ENCODE results near the gene NPM3. TPM values are rescaled to one million over a fixed set of nuclear protein-coding genes. Genes with fewer than 3 reads are reported as not detected.

The NPM3 gene
- polyA plus RNA-seq, 4 donors: 52.6 to 77.4 (median 61.7) TPM

DNA sequence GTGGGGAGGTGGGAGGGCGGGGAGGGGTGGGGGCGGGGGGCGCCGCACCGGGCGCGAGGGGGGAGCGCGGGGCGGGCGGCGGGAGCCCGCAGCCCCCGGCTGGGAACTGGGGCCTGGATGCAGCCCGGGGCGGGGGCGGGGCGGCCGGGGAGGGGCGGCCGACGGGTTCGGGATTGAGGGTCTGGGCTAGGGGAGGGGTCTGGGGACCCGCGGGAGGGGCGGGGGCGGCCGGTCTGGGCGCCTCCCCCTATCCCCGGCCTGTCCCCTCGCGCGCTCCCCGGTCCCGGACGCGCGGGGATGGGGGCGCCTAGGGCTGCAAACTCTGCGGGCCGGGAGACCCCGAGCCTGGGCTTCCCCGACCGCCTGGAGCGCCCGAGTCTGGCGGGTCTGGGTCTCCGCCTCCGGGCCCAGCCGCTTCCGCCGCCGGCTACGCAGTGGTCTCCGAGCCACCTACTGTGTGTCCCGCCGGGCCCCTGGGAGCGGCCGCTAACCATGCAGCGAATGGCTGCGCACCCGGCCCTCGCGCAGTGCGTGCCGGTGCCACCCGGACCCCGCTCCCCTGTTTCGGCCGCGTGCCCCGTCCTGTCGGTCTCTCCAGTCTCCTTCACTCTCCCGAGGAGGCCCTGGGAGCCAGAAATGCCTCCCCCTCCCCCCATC is 7.0 kb downstream of the NPM3 start:
- no peak for DNase-seq (ENCODE audit: low read depth in 4 of 4, low spot score in 2 of 4)

DNA sequence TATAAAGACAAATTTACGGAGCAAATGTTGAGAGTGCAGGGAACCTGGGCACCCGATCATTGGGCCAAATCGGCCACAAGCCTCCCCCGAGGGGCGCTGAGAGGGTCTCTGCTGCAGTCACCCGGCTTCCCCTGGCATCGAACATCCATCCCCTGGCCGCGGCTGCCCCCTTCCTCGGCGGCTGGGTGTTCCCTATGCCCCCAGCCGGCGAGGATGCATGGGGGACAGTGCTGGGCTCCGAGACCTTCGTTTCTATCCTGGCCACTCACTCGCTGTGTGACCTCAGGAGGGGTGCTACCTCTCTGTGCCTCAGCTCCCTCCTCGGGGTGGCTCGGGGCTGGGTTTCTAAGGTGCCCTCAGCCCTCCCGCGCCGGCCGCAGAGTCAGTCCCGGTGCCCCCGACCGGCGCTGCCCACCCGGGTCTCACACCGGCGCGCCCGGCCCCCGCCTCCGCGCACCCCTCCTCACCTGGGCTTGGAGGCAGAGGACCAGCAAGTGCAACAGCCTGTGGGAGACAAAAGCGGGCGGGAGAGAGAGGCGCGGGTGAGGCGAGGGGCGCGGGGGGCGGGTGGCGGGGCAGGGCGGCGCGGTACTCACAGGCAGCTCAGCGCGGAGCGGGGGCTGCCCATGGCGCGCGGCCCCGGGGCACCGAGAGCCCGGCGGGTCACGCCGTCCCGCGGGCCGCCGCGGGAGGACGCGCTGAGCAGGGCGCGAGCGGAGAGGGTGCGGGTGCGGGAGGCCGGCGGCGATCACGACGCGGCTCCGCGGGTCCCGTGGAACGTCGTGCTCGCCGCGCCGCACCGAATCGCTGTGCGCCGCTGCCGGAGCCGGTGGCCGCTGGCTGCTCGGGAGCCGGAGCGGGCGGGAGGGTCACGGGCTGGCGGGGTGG is 7.7 kb downstream of the NPM3 start, which contains the start of gene FGF8:
Gene FGF8, minus strand, starts transcription at position 842 of the 888 bp plus-strand sequence. Its CDS starts 214 bp downstream, at position 628.
- no peak for DNase-seq (ENCODE audit: low read depth in 4 of 4, low spot score in 2 of 4)

DNA sequence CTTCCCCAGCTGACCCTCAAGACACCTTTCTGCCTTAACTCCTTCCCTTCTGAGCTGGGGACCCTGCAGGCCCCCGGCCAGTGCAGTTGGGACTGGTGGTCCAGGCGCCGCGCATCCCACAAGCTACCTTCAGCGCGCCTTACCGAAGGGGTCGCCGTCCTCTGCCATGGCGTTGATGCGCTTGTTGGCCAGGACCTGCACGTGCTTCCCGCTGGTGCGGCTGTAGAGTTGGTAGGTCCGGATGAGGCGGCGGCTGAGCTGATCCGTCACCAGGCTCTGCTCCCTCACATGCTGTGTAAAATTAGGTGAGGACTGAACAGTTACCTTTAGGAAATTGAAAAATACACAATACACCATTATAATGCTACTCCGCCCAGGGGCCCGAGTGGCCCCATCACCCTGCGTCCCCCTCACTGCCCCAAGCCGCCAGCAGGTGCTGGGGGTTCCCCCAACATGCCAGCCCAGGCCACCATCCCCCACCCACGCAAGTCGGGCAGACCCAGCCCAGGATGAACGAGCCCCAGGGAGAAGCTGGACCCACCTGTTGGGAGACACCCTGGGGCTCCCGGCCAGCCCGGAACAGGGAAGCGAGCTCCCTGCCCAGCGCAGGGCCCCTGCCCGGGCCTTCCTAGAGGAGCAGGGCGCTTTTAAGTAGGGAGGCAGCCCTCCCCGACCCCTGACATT is 8.5 kb downstream of the NPM3 start:
- no peak for DNase-seq (ENCODE audit: low read depth in 4 of 4, low spot score in 2 of 4)

DNA sequence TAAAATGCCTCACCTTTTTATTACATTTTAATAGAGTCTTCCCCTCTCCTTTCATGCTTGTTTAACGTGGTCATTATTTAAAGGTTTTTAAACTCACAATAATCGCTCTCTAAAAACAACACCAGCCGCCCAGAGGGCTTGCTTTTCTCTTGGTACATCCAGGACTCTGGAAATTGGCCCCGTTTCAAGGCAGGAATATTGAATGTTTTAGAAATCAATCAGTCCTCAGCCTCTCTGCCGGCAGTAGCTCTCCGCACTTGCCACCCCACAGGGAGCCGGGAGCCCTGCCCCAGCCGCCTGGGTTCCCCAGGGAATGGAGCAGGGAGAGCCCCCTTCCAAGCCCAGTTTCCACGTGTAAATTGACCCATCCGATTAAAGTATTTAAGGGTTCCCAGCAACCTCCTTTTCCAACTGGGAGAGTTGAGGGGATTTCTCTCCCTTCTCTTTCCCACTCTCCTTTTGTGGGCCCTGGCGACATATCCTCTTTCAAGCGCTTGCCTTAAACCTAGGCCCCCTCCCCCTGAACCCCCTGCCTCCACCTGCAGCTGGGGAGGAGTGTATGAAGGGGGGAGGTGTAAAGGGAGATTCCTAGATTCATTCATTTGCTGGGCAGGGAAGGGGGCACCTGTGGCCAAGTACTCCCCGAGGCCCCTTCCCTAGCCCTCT is 9.2 kb downstream of the NPM3 start:
- DNase-seq (ENCODE audit: low read depth in 4 of 4, low spot score in 2 of 4): no peak

DNA sequence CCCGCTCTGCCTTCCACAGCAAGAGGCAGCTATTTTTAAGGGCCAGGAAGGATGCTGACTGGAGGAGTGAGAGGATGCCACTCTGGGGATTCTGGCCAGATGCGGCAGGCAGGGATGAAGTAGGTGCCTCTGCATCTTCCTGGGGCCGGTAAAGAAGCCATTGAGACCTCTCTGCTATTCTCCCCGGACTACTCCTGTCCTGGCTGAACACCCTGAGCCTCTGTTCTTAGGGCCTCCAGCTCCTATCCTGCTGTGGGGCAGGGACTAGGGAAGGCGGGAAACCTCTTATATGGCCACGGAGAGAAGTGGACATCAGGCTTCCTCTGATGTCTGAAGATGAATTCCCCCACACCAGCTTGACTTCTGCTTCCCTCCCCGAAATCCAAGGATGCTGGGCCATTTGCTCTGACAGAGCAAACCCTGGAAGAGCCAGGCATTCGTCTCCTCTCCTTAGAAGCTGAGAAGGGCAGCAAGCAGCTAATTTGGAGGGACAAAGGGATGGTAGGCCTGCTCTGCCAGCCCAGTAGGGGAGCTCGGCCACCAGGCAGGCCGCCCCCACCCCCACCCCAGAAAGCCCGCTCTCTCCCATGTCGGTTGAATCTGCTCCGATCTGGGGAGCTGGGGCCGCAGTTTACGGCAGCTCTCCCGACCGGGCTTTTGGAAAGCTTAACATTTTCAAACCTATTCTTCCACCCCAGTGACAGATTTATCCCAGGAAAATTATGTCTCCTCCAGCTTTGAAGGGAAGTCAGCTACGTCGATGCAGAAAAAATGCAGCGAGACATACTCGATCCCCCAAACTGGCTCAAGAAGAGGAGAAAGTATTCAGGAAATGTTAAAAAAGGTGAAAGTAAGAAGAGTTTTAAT is 10.1 kb downstream of the NPM3 start:
- DNase-seq (ENCODE audit: low read depth in 4 of 4, low spot score in 2 of 4): no peak

DNA sequence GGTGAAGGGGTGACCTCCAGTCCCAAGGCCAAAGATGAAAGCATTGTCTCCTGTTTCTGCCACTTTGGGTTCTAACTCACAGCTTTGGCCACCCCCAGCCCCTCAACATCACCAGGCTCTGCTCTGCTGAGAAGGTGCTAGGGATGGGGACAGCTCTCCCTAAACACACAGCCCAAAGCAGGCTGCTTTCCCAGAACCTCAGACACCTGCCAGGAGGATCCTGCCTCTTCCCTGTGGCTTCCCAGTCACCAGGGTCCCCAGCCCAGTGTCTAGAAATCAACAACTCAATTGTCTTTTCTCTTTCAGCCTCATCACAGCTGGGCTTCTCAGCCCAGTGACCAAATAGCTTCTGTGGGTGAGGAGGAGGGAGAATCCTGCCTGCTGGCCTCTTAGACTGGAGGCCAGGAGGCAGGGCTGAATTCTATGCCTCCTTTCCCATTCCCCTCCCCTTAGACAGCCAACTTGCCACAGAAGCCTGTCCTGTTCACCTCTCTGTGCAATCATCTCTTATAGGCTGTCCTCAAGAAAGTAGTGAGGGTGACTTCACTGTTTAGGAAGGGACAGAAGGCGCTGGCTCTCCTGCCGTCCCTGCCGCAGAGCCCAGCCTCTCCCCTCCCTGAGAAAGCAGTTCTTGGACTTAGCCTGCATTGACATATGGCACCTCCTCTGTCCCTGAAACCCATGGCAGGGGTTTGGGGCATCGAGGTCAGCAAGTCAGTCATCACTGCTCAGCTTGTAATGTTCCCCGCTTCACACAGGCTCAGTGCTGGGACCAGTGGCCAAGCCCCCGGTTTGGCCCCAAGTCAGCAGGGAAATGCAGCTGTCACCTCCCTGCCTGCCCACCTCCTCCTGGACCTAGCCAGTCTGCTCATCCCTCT is 11.0 kb downstream of the NPM3 start:
- DNase-seq (ENCODE audit: low read depth in 4 of 4, low spot score in 2 of 4): no peak

DNA sequence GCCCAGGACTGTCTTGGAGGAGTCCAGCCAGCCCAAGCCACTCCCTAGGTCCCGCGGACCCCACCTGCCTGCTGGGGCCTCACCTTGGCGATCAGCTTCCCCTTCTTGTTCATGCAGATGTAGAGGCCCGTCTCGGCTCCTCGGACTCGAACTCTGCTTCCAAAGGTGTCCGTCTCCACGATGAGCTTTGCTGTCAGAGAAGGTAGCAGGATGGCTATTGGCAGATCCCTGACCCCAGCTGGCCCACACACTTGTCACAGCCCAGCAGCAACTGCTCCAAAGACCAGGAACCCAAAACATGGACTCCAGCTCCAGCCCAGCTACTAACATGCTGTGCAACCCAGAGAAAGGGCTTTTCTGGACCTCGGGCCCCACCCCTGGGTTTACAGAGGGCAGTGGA is 11.9 kb downstream of the NPM3 start:
- DNase-seq (ENCODE audit: low read depth in 4 of 4, low spot score in 2 of 4): no peak

DNA sequence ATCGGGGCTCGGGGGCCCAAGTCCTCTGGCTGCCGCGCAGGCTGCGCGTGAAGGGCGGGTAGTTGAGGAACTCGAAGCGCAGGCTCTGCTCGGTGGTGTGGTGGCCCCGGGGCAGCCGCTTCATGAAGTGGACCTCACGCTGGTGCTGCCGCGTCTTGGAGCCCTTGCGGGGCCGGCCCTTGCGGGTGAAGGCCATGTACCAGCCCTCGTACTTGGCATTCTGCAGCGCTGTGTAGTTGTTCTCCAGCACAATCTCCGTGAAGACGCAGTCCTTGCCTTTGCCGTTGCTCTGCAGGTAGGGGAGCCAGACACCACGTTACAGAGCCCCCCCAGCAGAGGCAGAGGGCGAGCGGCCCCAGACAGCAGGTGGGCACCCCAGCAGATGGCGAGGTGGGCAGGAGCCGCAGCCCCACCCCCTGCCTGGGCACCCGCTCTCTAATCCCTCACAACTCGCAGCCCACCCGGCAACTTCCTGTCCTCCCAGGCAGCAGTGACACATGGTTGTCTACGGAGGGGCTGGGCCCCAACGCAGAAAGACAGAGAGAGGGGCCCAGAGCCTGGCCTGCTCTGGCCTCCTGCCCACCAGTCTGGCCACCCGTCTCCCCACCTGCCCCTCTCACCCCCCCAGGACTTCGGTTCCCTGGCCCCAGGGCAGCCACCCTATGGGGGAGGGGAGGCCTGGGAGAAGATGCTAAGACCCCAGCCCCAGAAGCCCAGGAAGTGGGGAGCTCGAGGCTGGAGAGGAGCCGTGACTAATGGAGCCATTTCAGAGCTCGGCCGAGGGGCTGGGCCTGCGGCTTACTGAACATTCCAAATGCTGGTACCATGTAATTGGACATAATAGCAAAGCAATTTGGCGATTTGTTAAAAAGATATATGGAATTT is 12.7 kb downstream of the NPM3 start:
- no peak for DNase-seq (ENCODE audit: low read depth in 4 of 4, low spot score in 2 of 4)

DNA sequence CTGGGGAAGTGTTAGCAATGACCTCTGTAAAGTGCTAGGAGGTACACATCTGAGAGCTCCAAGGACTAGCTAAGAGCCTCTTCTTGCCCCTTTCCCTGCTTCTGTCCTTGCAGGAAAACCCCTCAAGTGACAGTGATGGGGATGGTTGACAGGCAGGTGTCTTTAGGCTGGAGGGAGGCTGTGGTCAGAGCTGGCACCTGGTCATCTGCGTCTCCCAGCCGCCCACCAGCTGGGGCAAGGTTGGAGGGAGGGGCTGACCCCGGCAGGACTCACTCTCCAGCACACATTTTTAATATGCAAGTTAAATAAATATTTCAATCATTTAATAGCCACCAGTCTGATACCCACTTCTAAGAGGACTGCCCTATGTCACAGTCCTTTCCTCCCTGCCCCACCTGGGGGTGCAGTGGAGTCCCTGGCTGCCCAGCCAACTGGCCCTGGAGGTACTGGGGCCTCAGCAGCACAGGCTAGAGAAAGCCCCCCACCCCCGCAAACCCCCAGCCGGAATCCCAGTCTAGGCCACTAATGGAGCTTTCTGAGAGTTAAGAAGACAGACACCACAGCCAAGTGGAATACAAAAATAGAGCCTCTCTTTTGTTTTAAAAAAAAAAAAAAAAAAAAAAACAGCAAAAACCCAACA is 13.6 kb downstream of the NPM3 start:
- no peak for DNase-seq (ENCODE audit: low read depth in 4 of 4, low spot score in 2 of 4)

DNA sequence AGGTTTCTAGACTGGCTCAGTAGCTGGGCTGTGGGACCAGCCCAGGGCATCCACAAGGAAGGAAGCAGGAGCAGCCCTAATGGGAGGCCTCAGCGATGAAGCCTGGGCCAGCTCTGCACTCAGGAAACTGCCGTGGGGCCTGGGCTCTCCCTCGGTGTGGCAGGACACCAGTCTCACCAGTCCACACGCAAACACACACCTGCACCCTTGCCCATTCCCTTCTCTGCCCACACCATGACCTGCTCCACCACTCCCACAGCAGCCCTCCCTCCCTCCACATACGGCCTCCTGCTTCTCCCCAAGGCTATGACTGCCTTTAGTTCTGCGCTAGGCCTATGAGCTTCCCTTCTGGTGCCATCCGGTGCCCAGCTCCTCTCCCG is 14.5 kb downstream of the NPM3 start:
- DNase-seq (ENCODE audit: low read depth in 4 of 4, low spot score in 2 of 4): no peak

DNA sequence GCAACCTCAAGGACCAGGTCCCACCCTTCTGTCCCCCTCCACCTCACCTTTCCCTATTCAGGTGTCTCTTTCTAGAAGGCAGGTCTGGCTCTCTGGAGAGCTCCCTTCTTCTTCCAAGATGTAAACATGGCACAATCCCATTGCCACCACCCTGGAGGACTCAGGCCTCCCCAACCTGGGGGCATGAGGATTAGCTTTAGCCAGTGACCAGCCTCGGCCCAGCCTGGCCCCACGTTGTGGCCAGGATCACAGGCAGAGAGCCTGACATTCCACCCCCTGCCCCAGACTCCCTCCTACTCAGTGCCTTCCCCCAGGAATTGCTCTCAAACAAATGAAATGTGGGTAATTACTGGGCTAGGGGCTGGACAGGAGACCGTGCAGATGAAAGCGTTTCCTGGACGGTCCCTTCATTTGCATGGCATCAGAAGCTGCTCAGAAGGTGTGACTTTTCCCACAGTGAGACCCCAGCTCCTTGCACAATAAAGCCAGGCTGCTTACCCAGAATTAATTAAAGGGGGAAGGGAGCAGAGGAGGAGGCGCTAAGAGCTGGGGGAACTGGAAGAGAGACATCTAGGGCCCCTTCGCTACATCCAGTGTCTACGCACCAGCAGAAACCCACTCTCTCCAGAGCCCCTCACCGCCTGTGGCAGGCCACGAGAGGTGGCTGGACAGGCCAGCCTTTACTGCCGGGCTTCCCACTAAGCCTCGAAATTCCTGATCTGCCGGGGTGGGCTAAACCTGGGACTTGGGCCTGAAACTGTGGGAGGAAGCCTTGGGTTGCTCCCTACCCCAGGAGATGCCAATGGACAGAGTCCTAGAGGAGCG is 15.1 kb downstream of the NPM3 start:
- DNase-seq (ENCODE audit: low read depth in 4 of 4, low spot score in 2 of 4): no peak

DNA sequence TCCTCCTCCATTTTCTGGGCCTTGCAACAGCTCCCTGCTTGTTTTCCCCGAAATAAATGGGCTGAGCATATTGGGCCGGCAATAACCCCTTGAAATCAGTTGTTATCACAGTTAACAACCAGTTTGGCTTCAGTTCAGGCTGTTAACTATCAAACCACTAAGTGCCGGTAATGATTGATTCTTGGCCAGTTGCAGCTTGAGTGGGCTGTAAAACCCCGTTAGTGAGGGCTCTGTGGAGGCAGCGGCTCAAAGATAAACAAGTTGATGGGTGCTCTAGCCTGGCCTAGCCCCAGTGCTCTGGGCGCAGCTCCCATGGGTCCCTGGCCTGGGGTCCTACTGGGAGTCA is 15.7 kb downstream of the NPM3 start:
- DNase-seq (ENCODE audit: low read depth in 4 of 4, low spot score in 2 of 4): no peak

DNA sequence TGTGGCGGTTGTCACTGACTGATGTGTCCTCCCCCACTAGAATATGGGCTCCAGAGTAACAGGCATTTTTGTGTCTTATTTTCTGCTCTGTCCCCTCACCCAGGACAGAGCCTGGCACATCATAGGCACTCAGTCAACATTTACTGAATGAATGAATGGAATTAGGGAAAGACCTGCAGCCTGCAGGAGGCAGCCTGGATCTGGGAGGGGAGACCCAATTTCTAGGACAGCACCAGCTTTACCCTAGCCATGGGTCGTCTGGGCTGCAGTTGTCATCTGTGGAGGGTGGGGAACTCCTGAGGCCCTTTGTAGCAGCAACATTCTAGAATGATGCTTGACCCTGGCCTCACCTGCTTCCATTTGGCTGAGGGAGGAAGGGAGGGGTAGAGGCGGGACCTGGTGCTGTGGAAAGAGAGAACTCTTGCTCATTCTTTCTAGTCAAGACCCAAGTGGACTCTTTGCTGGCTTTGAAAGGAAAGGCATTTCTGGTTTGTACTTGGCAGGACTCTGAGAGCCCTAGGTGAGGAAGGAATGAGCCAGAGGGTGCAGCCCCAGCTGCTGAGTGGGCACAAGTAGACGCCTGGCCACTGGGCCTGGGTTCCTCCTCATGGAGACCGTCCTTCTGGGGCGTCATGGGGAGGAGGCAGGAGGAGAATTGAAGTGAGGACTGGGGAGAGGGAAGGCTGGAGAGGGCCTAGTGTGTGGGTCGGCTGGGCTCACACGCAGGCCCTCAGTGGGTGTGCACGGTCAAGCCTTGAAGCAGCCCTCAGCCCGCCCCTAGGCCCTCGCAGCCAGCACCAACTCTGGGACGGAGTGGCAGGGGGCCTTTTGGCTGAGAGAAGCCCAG is 16.3 kb downstream of the NPM3 start:
- DNase-seq (ENCODE audit: low read depth in 4 of 4, low spot score in 2 of 4): no peak

DNA sequence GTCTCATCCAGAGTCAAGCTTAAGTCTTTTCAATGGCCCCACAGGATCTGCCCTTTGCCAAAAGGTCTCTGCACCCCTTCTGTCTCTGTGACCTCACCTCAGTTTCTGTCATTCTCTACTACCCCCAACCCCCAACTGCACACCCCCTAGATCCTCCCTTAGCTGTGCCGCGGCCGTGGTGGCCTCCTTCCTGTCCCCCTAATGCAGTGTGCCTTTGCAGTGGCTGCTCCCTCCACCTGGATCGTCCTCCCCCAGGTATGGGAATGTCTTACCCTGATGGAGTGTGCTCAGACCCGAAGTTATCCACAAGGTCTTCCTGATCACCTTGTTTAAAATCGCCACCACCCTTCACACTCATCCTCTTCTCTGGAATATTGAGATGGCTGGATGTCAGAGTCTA is 16.9 kb downstream of the NPM3 start:
- no peak for DNase-seq (ENCODE audit: low read depth in 4 of 4, low spot score in 2 of 4)

DNA sequence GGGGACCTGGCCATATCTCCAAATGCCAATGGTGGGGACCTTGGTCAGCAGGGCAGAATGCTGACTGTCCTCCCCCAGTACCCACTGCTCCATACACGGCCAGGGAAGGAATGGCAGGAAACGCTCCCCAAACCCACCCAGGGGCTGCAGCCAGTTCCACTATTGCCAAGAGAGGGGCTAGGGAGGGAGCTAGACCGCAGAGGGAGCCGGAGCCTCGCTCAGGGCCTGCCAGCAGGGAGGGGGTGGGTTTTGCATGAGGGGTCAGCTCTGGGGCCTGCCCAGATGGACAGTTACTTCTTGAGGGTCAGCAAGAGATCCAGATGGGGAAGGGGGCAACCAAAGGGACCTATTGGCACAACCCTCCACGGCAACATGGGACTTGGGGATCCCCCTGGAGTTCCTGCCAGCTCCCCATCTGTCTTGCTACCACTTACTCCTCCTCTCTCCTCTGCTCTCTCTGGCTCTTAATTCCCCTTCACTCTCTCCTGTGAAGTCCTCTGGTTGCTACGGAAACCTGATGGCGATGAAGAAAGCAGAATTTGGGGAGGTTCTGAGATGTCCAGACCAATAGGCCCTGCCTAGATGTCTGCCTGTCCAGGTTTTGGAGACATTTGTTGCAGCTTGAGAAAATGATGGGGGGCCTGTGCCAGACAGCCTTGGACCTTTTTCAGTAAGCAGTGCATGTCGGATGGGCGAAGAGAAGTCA is 20.0 kb downstream of the NPM3 start:
- DNase-seq (ENCODE audit: low read depth in 4 of 4, low spot score in 2 of 4): no peak

Measured in left renal cortex interstitium (tissue), 4 donors.